Right lobe of liver (tissue), 4 donors: ENCODE data around the gene CNTNAP5.

Source experiments
- CTCF ChIP-seq, 4 donors: fragments of 200-600 bp in 3 of 4; fragments of 450-650 bp in 1 of 4; IDR thresholded peaks; one replicate each; pipeline versions ENCODE4 v1.5.1 to v1.8.0; 2016 to 2022; ENCODE audit warnings: antibody characterized with exemption in 4 of 4, mild to moderate bottlenecking in 2 of 4
- POLR2A ChIP-seq: fragments of 450-650 bp; IDR thresholded peaks from one replicate; pipeline ENCODE4 v1.6.1; 2017; ENCODE audit warnings: antibody characterized with exemption, mild to moderate bottlenecking
- donor health status: DM: no; HTN: no; CAD: no.
- donor health status: DM: no; HTN: no; CAD: no.
- donor health status: DM: no; HTN: yes; CAD: no.

- TF ChIP-seq CTCF (IDR thresholded peaks at IDR 0.05) (no peak), POLR2A (no peak)
Measured at GRCh38 chr2:124317628-124318027, 292.5 kb downstream of the CNTNAP5 start.
